SJSA1 (cell line): ENCODE data around the gene TRIM62. TPM values are rescaled to one million over a fixed set of nuclear protein-coding genes. Genes with fewer than 3 reads are reported as not detected.
"Not testable (repeated sequence)": the region's sequence is repeated elsewhere in the genome, so short reads cannot be mapped to it uniquely, and the experiment has no call there.

Experiments
- DNase-seq, 2 experiments: peaks; one replicate each; pipeline ENCODE4 v3.0.0-alpha.2; 2015 to 2020; ENCODE audit warnings: low spot score in 2 of 2, low read depth in 1 of 2
- H3K27ac ChIP-seq: fragments of 250-450 bp; sonication (Bioruptor Pico); 2 replicates; pipeline ENCODE4 v1.5.1; 2020; ENCODE audit warnings: mild to moderate bottlenecking, moderate library complexity
- H3K27me3 ChIP-seq: fragments of 250-450 bp; sonication (Bioruptor Pico); replicated peaks from 2 replicates; pipeline ENCODE4 v1.5.1; 2020; ENCODE audit warnings: mild to moderate bottlenecking, moderate library complexity
- H3K36me3 ChIP-seq: fragments of 250-450 bp; sonication (Bioruptor Pico); 2 replicates; pipeline ENCODE4 v1.5.1; 2020; ENCODE audit warnings: mild to moderate bottlenecking
- H3K4me1 ChIP-seq: fragments of 250-450 bp; sonication (Bioruptor Pico); replicated peaks from 2 replicates; pipeline ENCODE4 v1.6.1; 2021; ENCODE audit warnings: mild to moderate bottlenecking
- H3K4me3 ChIP-seq: fragments of 250-450 bp; sonication (Bioruptor Pico); 2 replicates; pipeline ENCODE4 v1.5.1; 2020; ENCODE audit warnings: mild to moderate bottlenecking
- H3K9me3 ChIP-seq: fragments of 250-450 bp; sonication (Bioruptor Pico); replicated peaks from 2 replicates; pipeline ENCODE4 v1.5.1; 2020; ENCODE audit warnings: mild to moderate bottlenecking
- total RNA-seq: library from RNA; depleted of rRNA; stranded (reverse); fragments of >200 nt; shearing (Covaris generic); gene quantifications from 2 replicates; pipeline ENCODE4 v1.2.3, GENCODE V29; 2014

Gene TRIM62
- total RNA-seq, 1 experiment from 2014 or later = 6.2 TPM

GRCh38 chr1:33130297-33130696 is 51.5 kb downstream of the TRIM62 start:
- DNase-seq = peak in 1 of 2 experiments; percentile 36
- H3K36me3 ChIP-seq = no peaks in the 10 kb centered on the region

GRCh38 chr1:33128781-33129180 is 53.1 kb downstream of the TRIM62 start:
- H3K36me3 ChIP-seq = 0 out of 2 replicates have a peak, but pooled peaks cover 2% of the 10 kb centered on the region
- H3K27ac ChIP-seq = no peak overlapping the region
- peak in 1 of 2 experiments; percentile 5 for DNase-seq
- H3K4me1 ChIP-seq = peaks cover 13% of the 10 kb centered on the region
- H3K4me3 ChIP-seq = no peak overlapping the region
- H3K9me3 ChIP-seq = no peaks in the 10 kb centered on the region
- no peaks in the 10 kb centered on the region for H3K27me3 ChIP-seq

More at GRCh38 chr1:33130297-33130696, 51.5 kb downstream of the TRIM62 start:
- H3K9me3 ChIP-seq = no peaks in the 10 kb centered on the region
- H3K27me3 ChIP-seq = no peaks in the 10 kb centered on the region
- no peak overlapping the region for H3K4me3 ChIP-seq
- no peak overlapping the region for H3K27ac ChIP-seq
- peaks cover 13% of the 10 kb centered on the region for H3K4me1 ChIP-seq

GRCh38 chr1:33127001-33127823 is 54.6 kb downstream of the TRIM62 start:
- Histone ChIP-seq H3K4me1 (peaks cover 13% of the 10 kb centered on the region), H3K4me3 (peak overlapping the region; percentile 54), H3K9me3 (no peaks in the 10 kb centered on the region), H3K27me3 (no peaks in the 10 kb centered on the region), H3K27ac (peak overlapping the region; percentile 93), H3K36me3 (0 out of 2 replicates have a peak, but pooled peaks cover 2% of the 10 kb centered on the region)
- peak; percentile 99 for DNase-seq

GRCh38 chr1:33126411-33127000 is 55.3 kb downstream of the TRIM62 start:
- H3K4me3 ChIP-seq = peak overlapping the region; percentile 54
- H3K36me3 ChIP-seq = 0 out of 2 replicates have a peak, but pooled peaks cover 2% of the 10 kb centered on the region
- no peaks in the 10 kb centered on the region for H3K27me3 ChIP-seq
- H3K4me1 ChIP-seq = peaks cover 13% of the 10 kb centered on the region
- peak overlapping the region; percentile 80 for H3K27ac ChIP-seq
- H3K9me3 ChIP-seq = no peaks in the 10 kb centered on the region
- peak in 1 of 2 experiments; percentile 43 for DNase-seq

- not testable (repeated sequence) for H3K27me3 ChIP-seq, H3K4me3 ChIP-seq, H3K27ac ChIP-seq, H3K36me3 ChIP-seq, H3K9me3 ChIP-seq
- DNase-seq = peak in 1 of 2 experiments; percentile 17
- H3K4me1 ChIP-seq = peaks cover 13% of the 10 kb centered on the region
Measured at GRCh38 chr1:33124647-33125046, 57.2 kb downstream of the TRIM62 start.

- H3K9me3 ChIP-seq = no peaks in the 10 kb centered on the region
- H3K4me3 ChIP-seq = no peak overlapping the region
- no peaks in the 10 kb centered on the region for H3K27me3 ChIP-seq
- peaks cover 10% of the 10 kb centered on the region for H3K4me1 ChIP-seq
- H3K27ac ChIP-seq = no peak overlapping the region
- 0 out of 2 replicates have a peak, but pooled peaks cover 2% of the 10 kb centered on the region for H3K36me3 ChIP-seq
- no peak for DNase-seq
Measured at GRCh38 chr1:33123266-33123665, 58.6 kb downstream of the TRIM62 start.

- Histone ChIP-seq H3K36me3 (0 out of 2 replicates have a peak, but pooled peaks cover 2% of the 10 kb centered on the region), H3K4me1 (peaks cover 5% of the 10 kb centered on the region; the same call in 1 of the 2 replicates), H3K9me3 (no peaks in the 10 kb centered on the region), H3K27ac (no peak overlapping the region), H3K27me3 (no peaks in the 10 kb centered on the region), H3K4me3 (no peak overlapping the region)
- peak in 1 of 2 experiments; percentile 25 for DNase-seq
Measured at GRCh38 chr1:33122483-33123178, 59.2 kb downstream of the TRIM62 start.

- Histone ChIP-seq H3K4me3 (no peak overlapping the region), H3K9me3 (no peaks in the 10 kb centered on the region), H3K27me3 (no peaks in the 10 kb centered on the region), H3K4me1 (peaks cover 5% of the 10 kb centered on the region; the same call in 1 of the 2 replicates), H3K36me3 (0 out of 2 replicates have a peak, but pooled peaks cover 2% of the 10 kb centered on the region), H3K27ac (no peak overlapping the region)
- peak in 1 of 2 experiments; percentile 16 for DNase-seq
Measured at GRCh38 chr1:33121728-33122127, 60.1 kb downstream of the TRIM62 start.

GRCh38 chr1:33120436-33121231 is 61.2 kb downstream of the TRIM62 start:
- Histone ChIP-seq H3K36me3 (0 out of 2 replicates have a peak, but pooled peaks cover 2% of the 10 kb centered on the region), H3K27me3 (no peaks in the 10 kb centered on the region), H3K4me1 (peaks cover 3% of the 10 kb centered on the region; the same call in 1 of the 2 replicates), H3K9me3 (no peaks in the 10 kb centered on the region), H3K27ac (no peak overlapping the region), H3K4me3 (no peak overlapping the region)
- DNase-seq = peak in 1 of 2 experiments; percentile 27

- Histone ChIP-seq H3K4me1 (peaks cover 6% of the 10 kb centered on the region; the same call in 1 of the 2 replicates), H3K27me3 (no peaks in the 10 kb centered on the region), H3K36me3 (0 out of 2 replicates have a peak, but pooled peaks cover under 1% of the 10 kb centered on the region), H3K27ac (no peak overlapping the region), H3K4me3 (no peak overlapping the region), H3K9me3 (no peaks in the 10 kb centered on the region)
- peak in 1 of 2 experiments; percentile 25 for DNase-seq
Measured at GRCh38 chr1:33119532-33120217, 62.2 kb downstream of the TRIM62 start.

GRCh38 chr1:33119050-33119449 is 62.8 kb downstream of the TRIM62 start:
- H3K27ac ChIP-seq = no peak overlapping the region
- H3K27me3 ChIP-seq = no peaks in the 10 kb centered on the region
- peaks cover 6% of the 10 kb centered on the region; the same call in 1 of the 2 replicates for H3K4me1 ChIP-seq
- H3K9me3 ChIP-seq = no peaks in the 10 kb centered on the region
- no peak overlapping the region for H3K4me3 ChIP-seq
- DNase-seq = peak in 1 of 2 experiments; percentile 35
- no peaks in the 10 kb centered on the region for H3K36me3 ChIP-seq

- H3K36me3 ChIP-seq = no peaks in the 10 kb centered on the region
- H3K27me3 ChIP-seq = no peaks in the 10 kb centered on the region
- H3K27ac ChIP-seq = no peak overlapping the region
Measured at GRCh38 chr1:33118274-33118673, 63.6 kb downstream of the TRIM62 start.

More at GRCh38 chr1:33118274-33118673, 63.6 kb downstream of the TRIM62 start:
- Histone ChIP-seq H3K4me1 (peaks cover 6% of the 10 kb centered on the region; the same call in 1 of the 2 replicates), H3K9me3 (no peaks in the 10 kb centered on the region), H3K4me3 (no peak overlapping the region)
- peak in 1 of 2 experiments; percentile 25 for DNase-seq
